ENCODE data around the gene ATP13A3. TPM values are rescaled to one million over a fixed set of nuclear protein-coding genes. Genes with fewer than 3 reads are reported as not detected.

ATP13A3 gene
- total and polyA plus RNA-seq, 2 experiments from 2014 or later, result 20.0 to 202 TPM

DNA sequence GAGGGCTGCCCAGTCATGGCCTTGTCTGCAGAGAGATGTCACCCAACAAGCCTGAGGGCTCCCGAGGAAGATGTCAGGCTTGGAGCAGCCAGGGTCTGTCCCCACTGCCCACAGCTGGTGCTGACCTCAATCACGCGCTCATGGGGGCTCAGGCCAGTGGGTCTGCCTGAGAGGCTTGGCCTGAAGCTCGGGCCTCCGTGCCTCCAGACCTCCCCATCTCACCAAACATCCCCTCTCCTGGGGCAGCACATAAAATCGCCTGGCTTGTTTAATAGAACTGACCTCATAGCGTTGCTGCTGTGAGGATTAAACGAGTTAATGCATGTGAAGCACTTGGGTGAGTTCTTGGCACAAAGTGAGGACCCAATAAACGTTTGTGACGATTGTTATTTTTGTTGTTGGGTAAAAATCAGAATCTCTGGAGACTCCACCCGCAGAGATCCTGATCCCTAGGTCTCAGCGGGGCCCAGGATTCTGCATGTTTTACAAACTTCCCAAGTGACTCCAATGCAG lies 120.8 kb downstream of the ATP13A3 start (continued):
- TF ChIP-seq, protein P1, sequence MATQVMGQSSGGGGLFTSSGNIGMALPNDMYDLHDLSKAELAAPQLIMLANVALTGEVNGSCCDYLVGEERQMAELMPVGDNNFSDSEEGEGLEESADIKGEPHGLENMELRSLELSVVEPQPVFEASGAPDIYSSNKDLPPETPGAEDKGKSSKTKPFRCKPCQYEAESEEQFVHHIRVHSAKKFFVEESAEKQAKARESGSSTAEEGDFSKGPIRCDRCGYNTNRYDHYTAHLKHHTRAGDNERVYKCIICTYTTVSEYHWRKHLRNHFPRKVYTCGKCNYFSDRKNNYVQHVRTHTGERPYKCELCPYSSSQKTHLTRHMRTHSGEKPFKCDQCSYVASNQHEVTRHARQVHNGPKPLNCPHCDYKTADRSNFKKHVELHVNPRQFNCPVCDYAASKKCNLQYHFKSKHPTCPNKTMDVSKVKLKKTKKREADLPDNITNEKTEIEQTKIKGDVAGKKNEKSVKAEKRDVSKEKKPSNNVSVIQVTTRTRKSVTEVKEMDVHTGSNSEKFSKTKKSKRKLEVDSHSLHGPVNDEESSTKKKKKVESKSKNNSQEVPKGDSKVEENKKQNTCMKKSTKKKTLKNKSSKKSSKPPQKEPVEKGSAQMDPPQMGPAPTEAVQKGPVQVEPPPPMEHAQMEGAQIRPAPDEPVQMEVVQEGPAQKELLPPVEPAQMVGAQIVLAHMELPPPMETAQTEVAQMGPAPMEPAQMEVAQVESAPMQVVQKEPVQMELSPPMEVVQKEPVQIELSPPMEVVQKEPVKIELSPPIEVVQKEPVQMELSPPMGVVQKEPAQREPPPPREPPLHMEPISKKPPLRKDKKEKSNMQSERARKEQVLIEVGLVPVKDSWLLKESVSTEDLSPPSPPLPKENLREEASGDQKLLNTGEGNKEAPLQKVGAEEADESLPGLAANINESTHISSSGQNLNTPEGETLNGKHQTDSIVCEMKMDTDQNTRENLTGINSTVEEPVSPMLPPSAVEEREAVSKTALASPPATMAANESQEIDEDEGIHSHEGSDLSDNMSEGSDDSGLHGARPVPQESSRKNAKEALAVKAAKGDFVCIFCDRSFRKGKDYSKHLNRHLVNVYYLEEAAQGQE (IDR thresholded peaks at IDR 0.05; ENCODE audit: unreplicated experiment), result no peak
- TF ChIP-seq STAT1 (IDR thresholded peaks at IDR 0.05; ENCODE audit: unreplicated experiment), result no peak
- TF ChIP-seq, protein P2, sequence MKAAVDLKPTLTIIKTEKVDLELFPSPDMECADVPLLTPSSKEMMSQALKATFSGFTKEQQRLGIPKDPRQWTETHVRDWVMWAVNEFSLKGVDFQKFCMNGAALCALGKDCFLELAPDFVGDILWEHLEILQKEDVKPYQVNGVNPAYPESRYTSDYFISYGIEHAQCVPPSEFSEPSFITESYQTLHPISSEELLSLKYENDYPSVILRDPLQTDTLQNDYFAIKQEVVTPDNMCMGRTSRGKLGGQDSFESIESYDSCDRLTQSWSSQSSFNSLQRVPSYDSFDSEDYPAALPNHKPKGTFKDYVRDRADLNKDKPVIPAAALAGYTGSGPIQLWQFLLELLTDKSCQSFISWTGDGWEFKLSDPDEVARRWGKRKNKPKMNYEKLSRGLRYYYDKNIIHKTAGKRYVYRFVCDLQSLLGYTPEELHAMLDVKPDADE (IDR thresholded peaks at IDR 0.05), result no peak
- TF ChIP-seq, protein P3, sequence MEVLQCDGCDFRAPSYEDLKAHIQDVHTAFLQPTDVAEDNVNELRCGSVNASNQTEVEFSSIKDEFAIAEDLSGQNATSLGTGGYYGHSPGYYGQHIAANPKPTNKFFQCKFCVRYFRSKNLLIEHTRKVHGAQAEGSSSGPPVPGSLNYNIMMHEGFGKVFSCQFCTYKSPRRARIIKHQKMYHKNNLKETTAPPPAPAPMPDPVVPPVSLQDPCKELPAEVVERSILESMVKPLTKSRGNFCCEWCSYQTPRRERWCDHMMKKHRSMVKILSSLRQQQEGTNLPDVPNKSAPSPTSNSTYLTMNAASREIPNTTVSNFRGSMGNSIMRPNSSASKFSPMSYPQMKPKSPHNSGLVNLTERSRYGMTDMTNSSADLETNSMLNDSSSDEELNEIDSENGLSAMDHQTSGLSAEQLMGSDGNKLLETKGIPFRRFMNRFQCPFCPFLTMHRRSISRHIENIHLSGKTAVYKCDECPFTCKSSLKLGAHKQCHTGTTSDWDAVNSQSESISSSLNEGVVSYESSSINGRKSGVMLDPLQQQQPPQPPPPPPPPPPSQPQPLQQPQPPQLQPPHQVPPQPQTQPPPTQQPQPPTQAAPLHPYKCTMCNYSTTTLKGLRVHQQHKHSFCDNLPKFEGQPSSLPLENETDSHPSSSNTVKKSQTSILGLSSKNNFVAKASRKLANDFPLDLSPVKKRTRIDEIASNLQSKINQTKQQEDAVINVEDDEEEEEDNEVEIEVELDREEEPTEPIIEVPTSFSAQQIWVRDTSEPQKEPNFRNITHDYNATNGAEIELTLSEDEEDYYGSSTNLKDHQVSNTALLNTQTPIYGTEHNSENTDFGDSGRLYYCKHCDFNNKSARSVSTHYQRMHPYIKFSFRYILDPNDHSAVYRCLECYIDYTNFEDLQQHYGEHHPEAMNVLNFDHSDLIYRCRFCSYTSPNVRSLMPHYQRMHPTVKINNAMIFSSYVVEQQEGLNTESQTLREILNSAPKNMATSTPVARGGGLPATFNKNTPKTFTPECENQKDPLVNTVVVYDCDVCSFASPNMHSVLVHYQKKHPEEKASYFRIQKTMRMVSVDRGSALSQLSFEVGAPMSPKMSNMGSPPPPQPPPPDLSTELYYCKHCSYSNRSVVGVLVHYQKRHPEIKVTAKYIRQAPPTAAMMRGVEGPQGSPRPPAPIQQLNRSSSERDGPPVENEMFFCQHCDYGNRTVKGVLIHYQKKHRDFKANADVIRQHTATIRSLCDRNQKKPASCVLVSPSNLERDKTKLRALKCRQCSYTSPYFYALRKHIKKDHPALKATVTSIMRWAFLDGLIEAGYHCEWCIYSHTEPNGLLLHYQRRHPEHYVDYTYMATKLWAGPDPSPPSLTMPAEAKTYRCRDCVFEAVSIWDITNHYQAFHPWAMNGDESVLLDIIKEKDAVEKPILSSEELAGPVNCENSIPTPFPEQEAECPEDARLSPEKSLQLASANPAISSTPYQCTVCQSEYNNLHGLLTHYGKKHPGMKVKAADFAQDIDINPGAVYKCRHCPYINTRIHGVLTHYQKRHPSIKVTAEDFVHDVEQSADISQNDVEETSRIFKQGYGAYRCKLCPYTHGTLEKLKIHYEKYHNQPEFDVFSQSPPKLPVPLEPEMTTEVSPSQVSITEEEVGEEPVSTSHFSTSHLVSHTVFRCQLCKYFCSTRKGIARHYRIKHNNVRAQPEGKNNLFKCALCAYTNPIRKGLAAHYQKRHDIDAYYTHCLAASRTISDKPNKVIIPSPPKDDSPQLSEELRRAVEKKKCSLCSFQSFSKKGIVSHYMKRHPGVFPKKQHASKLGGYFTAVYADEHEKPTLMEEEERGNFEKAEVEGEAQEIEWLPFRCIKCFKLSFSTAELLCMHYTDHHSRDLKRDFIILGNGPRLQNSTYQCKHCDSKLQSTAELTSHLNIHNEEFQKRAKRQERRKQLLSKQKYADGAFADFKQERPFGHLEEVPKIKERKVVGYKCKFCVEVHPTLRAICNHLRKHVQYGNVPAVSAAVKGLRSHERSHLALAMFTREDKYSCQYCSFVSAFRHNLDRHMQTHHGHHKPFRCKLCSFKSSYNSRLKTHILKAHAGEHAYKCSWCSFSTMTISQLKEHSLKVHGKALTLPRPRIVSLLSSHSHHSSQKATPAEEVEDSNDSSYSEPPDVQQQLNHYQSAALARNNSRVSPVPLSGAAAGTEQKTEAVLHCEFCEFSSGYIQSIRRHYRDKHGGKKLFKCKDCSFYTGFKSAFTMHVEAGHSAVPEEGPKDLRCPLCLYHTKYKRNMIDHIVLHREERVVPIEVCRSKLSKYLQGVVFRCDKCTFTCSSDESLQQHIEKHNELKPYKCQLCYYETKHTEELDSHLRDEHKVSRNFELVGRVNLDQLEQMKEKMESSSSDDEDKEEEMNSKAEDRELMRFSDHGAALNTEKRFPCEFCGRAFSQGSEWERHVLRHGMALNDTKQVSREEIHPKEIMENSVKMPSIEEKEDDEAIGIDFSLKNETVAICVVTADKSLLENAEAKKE (CRISPR knock-in tag; IDR thresholded peaks at IDR 0.05), result no peak
- TF ChIP-seq POLR2AphosphoS5 (IDR thresholded peaks at IDR 0.05; ENCODE audit: low read depth), result no peak
- no peak for TF ChIP-seq NANOG (IDR thresholded peaks at IDR 0.05; ENCODE audit: borderline replicate concordance)
